ENCODE results near the gene GCLC. TPM values are rescaled to one million over a fixed set of nuclear protein-coding genes. Genes with fewer than 3 reads are reported as not detected.

The GCLC gene
- total and polyA plus RNA-seq, 2 donors (not counting 1 experiment from before 2014, with no cell fraction given): 10.7 to 25.8 TPM

DNA sequence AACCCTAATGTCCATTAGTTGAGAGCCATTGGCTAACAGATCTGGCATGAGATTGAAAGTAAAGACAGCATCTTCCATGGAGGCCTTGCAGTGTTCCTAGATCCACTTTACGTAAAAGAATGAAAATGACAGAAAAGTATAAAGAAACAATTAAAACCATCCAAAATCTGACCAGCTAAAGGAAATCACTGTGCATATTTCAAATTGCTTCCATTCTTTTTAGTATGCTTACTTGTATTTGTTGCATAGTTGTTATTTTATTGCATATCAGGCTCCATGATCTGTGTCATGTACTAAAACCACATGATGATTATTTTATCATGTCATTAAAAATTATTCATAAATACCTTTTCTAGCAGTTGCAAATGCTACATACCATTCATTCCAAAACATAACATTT, 67.9 kb downstream of the GCLC start:
- Mint-ChIP-seq H3K27me3 (no peaks in the 10 kb centered on the region), H3K9me3 (ENCODE audit: insufficient read depth) (no peaks in the 10 kb centered on the region), H3K4me1 (peaks cover 30% of the 10 kb centered on the region), H3K27ac (no peak overlapping the region), H3K4me3 (no peak overlapping the region)
- Histone ChIP-seq H3K9me3 (ENCODE audit: control extremely low read depth in 1 of 3, control insufficient read depth in 2 of 3, insufficient read depth in 1 of 3, low read length in 2 of 3) (no peaks in the 10 kb centered on the region), H3K36me3 (replicated peaks in 1 of 2; ENCODE audit: control extremely low read depth in 1 of 2, control insufficient read depth in 1 of 2, extremely low read depth in 1 of 2, insufficient read depth in 2 of 2, low read length in 1 of 2) (no peaks in the 10 kb centered on the region), H3K4me3 (ENCODE audit: control extremely low read depth in 1 of 5, extremely low read depth in 1 of 5, insufficient read depth in 1 of 5, low read depth in 2 of 5, low read length in 4 of 5) (no peak overlapping the region), H3K27me3 (replicated peaks in 1 of 4; ENCODE audit: control extremely low read depth in 1 of 4, control insufficient read depth in 3 of 4, insufficient read depth in 4 of 4, low read length in 3 of 4) (no peaks in the 10 kb centered on the region), H3K4me1 (ENCODE audit: control insufficient read depth in 2 of 2, insufficient read depth in 2 of 2, low read length in 2 of 2) (peaks cover 17% of the 10 kb centered on the region in 2 donors), H3K27ac (ENCODE audit: low read length in 2 of 2) (no peak overlapping the region), H3K79me2 (ENCODE audit: control insufficient read depth, insufficient read depth, low read length) (no peaks in the 10 kb centered on the region), H3K4me2 (replicated peaks; ENCODE audit: low read depth, low read length, poor library complexity, severe bottlenecking) (no peak overlapping the region), H4K20me1 (ENCODE audit: control insufficient read depth, insufficient read depth, low read length, poor library complexity, severe bottlenecking) (no peaks in the 10 kb centered on the region), H2AFZ (ENCODE audit: insufficient read depth, low read depth, low read length, poor library complexity, severe bottlenecking) (no peak overlapping the region), H3K9ac (ENCODE audit: low read length) (no peak overlapping the region)
- no CpG with 5 or more reads among the region's 1 CpG for WGBS (ENCODE audit: insufficient coverage)
- DNase-seq (no peak), ATAC-seq (ENCODE audit: low read depth) (no peak)
- intact Hi-C loops (cut with micrococcal nuclease): no loop called here
- ChIA-PET CTCF (interaction anchor here (1.0 to 1.5 kb wide), 4 partner anchors 15 to 305 kb away, joined by 3 to 5 read pairs (median 4); no protein-coding TSS in a partner anchor), POLR2A (no interaction called here)
- TF ChIP-seq EZH2 (IDR thresholded peaks at IDR 0.05; ENCODE audit: borderline replicate concordance, insufficient read depth, low read depth, low read length, poor library complexity, severe bottlenecking) (no peak), CTCF (IDR thresholded peaks at IDR 0.05) (no peak)

GRCh38 chr6:53474010-53474409, 70.9 kb downstream of the GCLC start:
- no peaks in the 10 kb centered on the region for H3K4me1 ChIP-seq (ENCODE audit: control insufficient read depth in 2 of 2, insufficient read depth in 2 of 2, low read length in 2 of 2)
- H4K20me1 ChIP-seq (ENCODE audit: control insufficient read depth, insufficient read depth, low read length, poor library complexity, severe bottlenecking): no peaks in the 10 kb centered on the region
- WGBS (ENCODE audit: insufficient coverage): 100% methylated on average over 2 of the region's 2 CpGs
- TF ChIP-seq EZH2 (IDR thresholded peaks at IDR 0.05; ENCODE audit: borderline replicate concordance, insufficient read depth, low read depth, low read length, poor library complexity, severe bottlenecking): no peak
- no peak for TF ChIP-seq CTCF (IDR thresholded peaks at IDR 0.05)
- no peaks in the 10 kb centered on the region for H3K9me3 ChIP-seq (ENCODE audit: control extremely low read depth in 1 of 3, control insufficient read depth in 2 of 3, insufficient read depth in 1 of 3, low read length in 2 of 3)
- H2AFZ ChIP-seq (ENCODE audit: insufficient read depth, low read depth, low read length, poor library complexity, severe bottlenecking): no peak overlapping the region
- H3K4me3 ChIP-seq (ENCODE audit: control extremely low read depth in 1 of 5, extremely low read depth in 1 of 5, insufficient read depth in 1 of 5, low read depth in 2 of 5, low read length in 4 of 5): no peak overlapping the region
- Mint-ChIP-seq H3K27ac (no peak overlapping the region), H3K4me3 (no peak overlapping the region), H3K4me1 (peaks cover 11% of the 10 kb centered on the region), H3K27me3 (no peaks in the 10 kb centered on the region), H3K9me3 (ENCODE audit: insufficient read depth) (no peaks in the 10 kb centered on the region)
- H3K9ac ChIP-seq (ENCODE audit: low read length): no peak overlapping the region
- ChIA-PET CTCF (interaction anchor here (0.5 to 1.1 kb wide), 4 partner anchors 9 to 188 kb away, joined by 3 read pairs; no protein-coding TSS in a partner anchor), POLR2A (no interaction called here)
- H3K36me3 ChIP-seq (replicated peaks in 1 of 2; ENCODE audit: control extremely low read depth in 1 of 2, control insufficient read depth in 1 of 2, extremely low read depth in 1 of 2, insufficient read depth in 2 of 2, low read length in 1 of 2): no peaks in the 10 kb centered on the region
- H3K4me2 ChIP-seq (replicated peaks; ENCODE audit: low read depth, low read length, poor library complexity, severe bottlenecking): no peak overlapping the region
- DNase-seq (no peak), ATAC-seq (ENCODE audit: low read depth) (no peak)
- no peaks in the 10 kb centered on the region for H3K27me3 ChIP-seq (replicated peaks in 1 of 4; ENCODE audit: control extremely low read depth in 1 of 4, control insufficient read depth in 3 of 4, insufficient read depth in 4 of 4, low read length in 3 of 4)
- no peak overlapping the region for H3K27ac ChIP-seq (ENCODE audit: low read length in 2 of 2)
- H3K79me2 ChIP-seq (ENCODE audit: control insufficient read depth, insufficient read depth, low read length): no peaks in the 10 kb centered on the region
- intact Hi-C loops (cut with micrococcal nuclease): no loop called here

Measured in B cell (primary cell).